ENCODE data around the gene IGSF9.

Gene IGSF9

DNA sequence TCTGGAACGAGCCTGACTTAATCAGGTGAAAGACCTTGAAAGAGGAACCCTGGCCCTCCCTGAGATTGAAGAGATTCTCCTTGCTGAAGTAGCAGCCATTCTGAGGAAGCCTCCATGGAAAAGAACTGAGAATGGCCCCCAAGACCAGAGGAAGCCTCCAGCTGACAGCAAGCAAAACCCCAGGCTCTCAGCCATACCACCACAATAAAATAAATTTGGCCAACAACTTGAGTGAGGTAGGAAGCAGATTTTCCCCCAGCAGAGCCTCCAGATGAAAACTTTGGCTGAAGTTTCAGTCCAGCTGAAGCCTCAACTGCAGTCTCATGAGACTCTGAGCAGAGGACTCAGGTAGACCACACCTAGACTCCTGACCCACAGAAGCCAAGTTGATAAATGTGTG, 42.6 kb upstream of the IGSF9 start:
- TF ChIP-seq, protein P1, sequence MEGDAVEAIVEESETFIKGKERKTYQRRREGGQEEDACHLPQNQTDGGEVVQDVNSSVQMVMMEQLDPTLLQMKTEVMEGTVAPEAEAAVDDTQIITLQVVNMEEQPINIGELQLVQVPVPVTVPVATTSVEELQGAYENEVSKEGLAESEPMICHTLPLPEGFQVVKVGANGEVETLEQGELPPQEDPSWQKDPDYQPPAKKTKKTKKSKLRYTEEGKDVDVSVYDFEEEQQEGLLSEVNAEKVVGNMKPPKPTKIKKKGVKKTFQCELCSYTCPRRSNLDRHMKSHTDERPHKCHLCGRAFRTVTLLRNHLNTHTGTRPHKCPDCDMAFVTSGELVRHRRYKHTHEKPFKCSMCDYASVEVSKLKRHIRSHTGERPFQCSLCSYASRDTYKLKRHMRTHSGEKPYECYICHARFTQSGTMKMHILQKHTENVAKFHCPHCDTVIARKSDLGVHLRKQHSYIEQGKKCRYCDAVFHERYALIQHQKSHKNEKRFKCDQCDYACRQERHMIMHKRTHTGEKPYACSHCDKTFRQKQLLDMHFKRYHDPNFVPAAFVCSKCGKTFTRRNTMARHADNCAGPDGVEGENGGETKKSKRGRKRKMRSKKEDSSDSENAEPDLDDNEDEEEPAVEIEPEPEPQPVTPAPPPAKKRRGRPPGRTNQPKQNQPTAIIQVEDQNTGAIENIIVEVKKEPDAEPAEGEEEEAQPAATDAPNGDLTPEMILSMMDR (IDR thresholded peaks at IDR 0.05): no peak

DNA sequence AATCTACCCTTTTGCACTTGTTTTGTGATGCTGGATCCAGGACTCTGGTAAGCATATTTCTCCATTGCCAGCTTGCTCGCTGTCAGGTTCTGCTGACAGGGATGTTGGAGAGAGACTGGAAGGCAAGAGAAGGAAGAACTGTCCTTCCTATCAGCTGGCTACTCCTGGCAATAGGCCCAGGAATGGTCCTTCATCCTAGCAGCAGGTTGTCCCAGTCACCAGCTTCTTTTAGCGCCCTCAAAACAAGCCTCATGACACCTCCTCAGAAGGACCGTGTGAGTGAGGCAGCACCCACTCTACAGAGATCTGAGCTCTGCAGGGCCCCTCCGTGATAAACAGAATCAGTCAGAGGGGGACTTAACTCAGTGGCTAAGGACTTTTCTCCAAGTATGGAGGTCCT, 41.8 kb upstream of the IGSF9 start:
- TF ChIP-seq, protein P1 (IDR thresholded peaks at IDR 0.05): no peak

GRCh38 chr1:159986531-159986930, 41.1 kb upstream of the IGSF9 start:
- TF ChIP-seq, protein P1 (IDR thresholded peaks at IDR 0.05): no peak

DNA sequence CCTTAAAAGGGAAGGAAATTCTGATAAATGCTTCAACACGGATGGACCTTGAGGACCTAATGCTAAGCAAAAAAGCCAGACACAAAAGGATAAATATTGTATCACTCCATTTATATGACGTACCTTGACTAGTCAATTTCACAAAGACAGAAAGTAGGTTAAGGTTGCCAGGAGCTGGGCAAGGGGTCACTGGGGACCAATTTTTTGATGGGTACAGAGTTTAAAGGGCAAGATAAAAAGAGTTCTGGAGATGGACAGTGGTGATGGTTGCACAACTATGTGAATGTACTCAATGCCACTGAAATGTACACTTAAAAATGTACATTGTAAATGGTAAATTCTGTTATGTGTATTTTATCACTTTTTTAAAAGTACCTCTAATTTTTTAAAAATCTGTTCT, 40.7 kb upstream of the IGSF9 start:
- TF ChIP-seq, protein P1 (IDR thresholded peaks at IDR 0.05): no peak

GRCh38 chr1:159985473-159985872, 40.1 kb upstream of the IGSF9 start:
- TF ChIP-seq, protein P1 (IDR thresholded peaks at IDR 0.05): no peak

- TF ChIP-seq, protein P1 (IDR thresholded peaks at IDR 0.05): no peak
Measured at GRCh38 chr1:159983681-159984080, 38.3 kb upstream of the IGSF9 start.

- TF ChIP-seq, protein P1 (IDR thresholded peaks at IDR 0.05): no peak
Measured at GRCh38 chr1:159982280-159982679, 36.9 kb upstream of the IGSF9 start.

- TF ChIP-seq, protein P1 (IDR thresholded peaks at IDR 0.05): no peak
Measured at GRCh38 chr1:159981351-159982055, 36.1 kb upstream of the IGSF9 start.

Measured in LNCAP (cell line).